ENCODE data around the gene GABRG3.
A peak's percentile ranks its signal among the peaks of the same experiment; 100 is the strongest.

The GABRG3 gene

GRCh38 chr15:27175472-27176153 lies 204.6 kb downstream of the GABRG3 start:
- H3K4me1 ChIP-seq (ENCODE audit: control insufficient read depth, insufficient read depth, low read length): no peaks in the 10 kb centered on the region
- TF ChIP-seq HOXD13 (CRISPR knock-in tag; IDR thresholded peaks at IDR 0.05; ENCODE audit: borderline replicate concordance) (no peak), PRDM4 (tag by site-specific recombination; IDR thresholded peaks at IDR 0.05) (no peak), HOXA7 (CRISPR knock-in tag; IDR thresholded peaks at IDR 0.05; ENCODE audit: borderline replicate concordance) (no peak), ZNF184 (tag by site-specific recombination; IDR thresholded peaks at IDR 0.05) (no peak), ZNF221 (tag by site-specific recombination; IDR thresholded peaks at IDR 0.05; ENCODE audit: borderline replicate concordance) (no peak), ZNF747 (tag by site-specific recombination; IDR thresholded peaks at IDR 0.05) (no peak), ZNF529 (tag by site-specific recombination; IDR thresholded peaks at IDR 0.05; ENCODE audit: insufficient replicate concordance) (no peak), ZNF677 (tag by site-specific recombination; IDR thresholded peaks at IDR 0.05) (no peak), ZBTB1 (tag by site-specific recombination; IDR thresholded peaks at IDR 0.05) (no peak)
- POLR2A ChIA-PET: no interaction called here
- no peaks in the 10 kb centered on the region for H3K36me3 ChIP-seq (ENCODE audit: control insufficient read depth in 2 of 2, insufficient read depth in 1 of 2, low read length in 2 of 2)
- no peak overlapping the region for H3K4me3 ChIP-seq (ENCODE audit: low read depth, low read length)
- CTCF ChIA-PET: interaction anchor here (1.0 kb wide), 1 partner anchor 125 kb away, joined by 3 read pairs; no protein-coding TSS in a partner anchor
- no peaks in the 10 kb centered on the region for H3K9me3 ChIP-seq (ENCODE audit: control insufficient read depth, insufficient read depth, low read depth, low read length)
- H3K27ac ChIP-seq (ENCODE audit: extremely low read depth, low read depth, low read length): no peak overlapping the region

GRCh38 chr15:27176785-27177406 lies 205.9 kb downstream of the GABRG3 start:
- TF ChIP-seq ZNF324 (tag by site-specific recombination; IDR thresholded peaks at IDR 0.05) (no peak), SETDB1 (IDR thresholded peaks at IDR 0.05; ENCODE audit: insufficient read length, low read length) (peak; percentile 74)
- no peaks in the 10 kb centered on the region for H3K9me3 ChIP-seq (ENCODE audit: control insufficient read depth, insufficient read depth, low read depth, low read length)
- H3K36me3 ChIP-seq (ENCODE audit: control insufficient read depth in 2 of 2, insufficient read depth in 1 of 2, low read length in 2 of 2): no peaks in the 10 kb centered on the region
- H3K27ac ChIP-seq (ENCODE audit: extremely low read depth, low read depth, low read length): no peak overlapping the region
- H3K4me1 ChIP-seq (ENCODE audit: control insufficient read depth, insufficient read depth, low read length): no peaks in the 10 kb centered on the region
- ChIA-PET POLR2A (no interaction called here), CTCF (interaction anchor here (1.0 kb wide), 1 partner anchor 127 kb away, joined by 3 read pairs; no protein-coding TSS in a partner anchor)
- no peak overlapping the region for H3K4me3 ChIP-seq (ENCODE audit: low read depth, low read length)

- no peaks in the 10 kb centered on the region for H3K9me3 ChIP-seq (ENCODE audit: control insufficient read depth, insufficient read depth, low read depth, low read length)
- CTCF ChIA-PET: no interaction called here
- H3K36me3 ChIP-seq (ENCODE audit: control insufficient read depth in 2 of 2, insufficient read depth in 1 of 2, low read length in 2 of 2): no peaks in the 10 kb centered on the region
- no peak overlapping the region for H3K27ac ChIP-seq (ENCODE audit: extremely low read depth, low read depth, low read length)
- H3K4me1 ChIP-seq (ENCODE audit: control insufficient read depth, insufficient read depth, low read length): no peaks in the 10 kb centered on the region
- POLR2A ChIA-PET: no interaction called here
- no peak overlapping the region for H3K4me3 ChIP-seq (ENCODE audit: low read depth, low read length)
- TF ChIP-seq ZNF704 (tag by site-specific recombination; IDR thresholded peaks at IDR 0.05): no peak
- no peak for TF ChIP-seq ZSCAN18 (tag by site-specific recombination; IDR thresholded peaks at IDR 0.05)
- TF ChIP-seq ZIC2 (tag by site-specific recombination; IDR thresholded peaks at IDR 0.05): no peak
- no peak for TF ChIP-seq AEBP2 (tag by site-specific recombination; IDR thresholded peaks at IDR 0.05; ENCODE audit: borderline replicate concordance)
- TF ChIP-seq SALL2 (tag by site-specific recombination; IDR thresholded peaks at IDR 0.05; ENCODE audit: borderline replicate concordance): no peak
- TF ChIP-seq ZNF521 (tag by site-specific recombination; IDR thresholded peaks at IDR 0.05): no peak
- no peak for TF ChIP-seq ZBTB7A (tag by site-specific recombination; IDR thresholded peaks at IDR 0.05; ENCODE audit: low read depth)
- no peak for TF ChIP-seq ZNF626 (tag by site-specific recombination; IDR thresholded peaks at IDR 0.05)
- TF ChIP-seq ZNF548 (tag by site-specific recombination; IDR thresholded peaks at IDR 0.05): no peak
- TF ChIP-seq KLF1 (tag by site-specific recombination; IDR thresholded peaks at IDR 0.05): no peak
- no peak for TF ChIP-seq MYNN (tag by site-specific recombination; IDR thresholded peaks at IDR 0.05; ENCODE audit: borderline replicate concordance)
- TF ChIP-seq INSM2 (tag by site-specific recombination; IDR thresholded peaks at IDR 0.05): no peak
Measured at GRCh38 chr15:27179789-27180188, 208.8 kb downstream of the GABRG3 start.
